SK-N-SH (cell line): Measurements from ENCODE around the gene SCN3A. TPM values are rescaled to one million over a fixed set of nuclear protein-coding genes. Genes with fewer than 3 reads are reported as not detected.

Experiments used
- CTCF ChIA-PET: fragments of 300-600, 350-600 bp; formaldehyde crosslinking; extraction: SDS; loops from one replicate; lab custom pipeline; 2021; lab: Yijun Ruan, JAX
- POLR2A ChIA-PET: fragments of 350-600 bp; sonication (Branson Sonifier 250); formaldehyde crosslinking; extraction: SDS; loops from one replicate; lab custom pipeline; 2020; ENCODE audit warnings: antibody characterized with exemption, inconsistent platforms; lab: Yijun Ruan, JAX
- DNase-seq: peaks from one replicate; pipeline ENCODE4 v3.0.0; 2012
- H2AFZ ChIP-seq: fragments of 200-600 bp; sonication (generic); 2 replicates; pipeline ENCODE4 v1.8.1; 2016; ENCODE audit warnings: antibody characterized with exemption, mild to moderate bottlenecking, low read depth
- H3F3A ChIP-seq: fragments of 200-600 bp; sonication (generic); replicated peaks from 2 replicates; pipeline ENCODE3; 2016; ENCODE audit warnings: antibody characterized with exemption, mild to moderate bottlenecking; ENCODE audit not compliant: insufficient read depth
- H3K27ac ChIP-seq, 2 experiments: fragments of 200-500 bp in 1 of 2; fragments of 200-600 bp in 1 of 2; sonication (Bioruptor generic) in 1 of 2; sonication (generic), shearing (Covaris generic) in 1 of 2; 2 replicates each; pipeline versions ENCODE4 v1.5.1 to v1.6.1; 2014 to 2016; ENCODE audit warnings: low read depth in 2 of 2, inconsistent platforms in 1 of 2, low read length in 1 of 2, mild to moderate bottlenecking in 1 of 2, mixed read lengths in 1 of 2
- H3K27me3 ChIP-seq: fragments of 200-600 bp; sonication (generic), shearing (Covaris generic); 2 replicates; pipeline ENCODE4 v1.6.1; 2016; ENCODE audit warnings: mixed run types; ENCODE audit not compliant: insufficient read depth
- H3K36me3 ChIP-seq, 2 experiments: fragments of 200-500 bp in 1 of 2; fragments of 200-600 bp in 1 of 2; sonication (Bioruptor generic) in 1 of 2; sonication (generic) in 1 of 2; replicated peaks in 1 of 2; 2 replicates each; pipeline versions ENCODE3 to v1.5.1; 2014 to 2016; ENCODE audit warnings: low read length in 1 of 2, mild to moderate bottlenecking in 1 of 2; ENCODE audit not compliant: insufficient read depth in 2 of 2, control insufficient read depth in 1 of 2
- H3K4me1 ChIP-seq, 2 experiments: fragments of 200-500 bp in 1 of 2; fragments of 200-600 bp in 1 of 2; sonication (Bioruptor generic) in 1 of 2; sonication (generic), shearing (Covaris generic) in 1 of 2; 2 replicates each; pipeline versions ENCODE4 v1.5.1 to v1.6.1; 2014 to 2016; ENCODE audit warnings: low read depth in 1 of 2, low read length in 1 of 2, mixed run types in 1 of 2; ENCODE audit not compliant: insufficient read depth in 2 of 2, control insufficient read depth in 1 of 2
- H3K4me2 ChIP-seq: fragments of 200-600 bp; sonication (generic), shearing (Covaris generic); 2 replicates; pipeline ENCODE4 v1.6.1; 2017; ENCODE audit warnings: mixed run types
- H3K4me3 ChIP-seq, 2 experiments: fragments of 200-500 bp in 1 of 2; fragments of 200-600 bp in 1 of 2; sonication (Bioruptor generic) in 1 of 2; sonication (generic), shearing (Covaris generic) in 1 of 2; 2 replicates each; pipeline versions ENCODE4 v1.5.1 to v1.8.1; 2014 to 2016; ENCODE audit warnings: low read depth in 2 of 2, inconsistent platforms in 1 of 2, low read length in 1 of 2, mild to moderate bottlenecking in 1 of 2, mixed read lengths in 1 of 2, moderate library complexity in 1 of 2
- H3K79me2 ChIP-seq: fragments of 200-600 bp; sonication (generic); 2 replicates; pipeline ENCODE4 v1.8.1; 2017; ENCODE audit warnings: mild to moderate bottlenecking; ENCODE audit not compliant: insufficient read depth
- H3K9ac ChIP-seq: fragments of 200-600 bp; sonication (generic); 2 replicates; pipeline ENCODE4 v1.6.1; 2017; ENCODE audit warnings: mixed run types
- H3K9me2 ChIP-seq: fragments of 200-600 bp; sonication (generic); 2 replicates; pipeline ENCODE4 v1.6.1; 2017; ENCODE audit warnings: mixed run types
- H3K9me3 ChIP-seq: fragments of 200-600 bp; sonication (generic); 2 replicates; pipeline ENCODE4 v1.6.1; 2017; ENCODE audit warnings: mixed run types, mild to moderate bottlenecking, moderate library complexity
- H4K20me1 ChIP-seq: fragments of 200-600 bp; sonication (generic); 2 replicates; pipeline ENCODE4 v1.6.1; 2017; ENCODE audit warnings: mild to moderate bottlenecking, mixed run types; ENCODE audit not compliant: insufficient read depth
- CHD2 ChIP-seq: fragments of 150-350 bp; IDR thresholded peaks from 2 replicates; pipeline ENCODE4 v1.6.1; 2018; ENCODE audit warnings: low read length; ENCODE audit not compliant: partially characterized antibody
- CTCF ChIP-seq: fragments of 200-600 bp; sonication (generic); IDR thresholded peaks from 2 replicates; pipeline ENCODE4 v1.6.1; 2017; ENCODE audit warnings: antibody characterized with exemption, mild to moderate bottlenecking, moderate library complexity
- ELF1 ChIP-seq: IDR thresholded peaks from 2 replicates; pipeline ENCODE4 v1.4.0; 2012
- FOSL2 ChIP-seq: IDR thresholded peaks from 2 replicates; pipeline ENCODE4 v1.4.0; 2012; ENCODE audit warnings: low read depth, mild to moderate bottlenecking, moderate library complexity, borderline replicate concordance
- GABPA ChIP-seq: IDR thresholded peaks from 2 replicates; pipeline ENCODE4 v1.4.0; 2012; ENCODE audit warnings: low read depth, mild to moderate bottlenecking
- IRF3 ChIP-seq: fragments of 150-350 bp; IDR thresholded peaks from 2 replicates; pipeline ENCODE4 v1.6.1; 2016; ENCODE audit warnings: mild to moderate bottlenecking, low read depth, low read length
- JUND ChIP-seq: IDR thresholded peaks from 2 replicates; pipeline ENCODE4 v1.4.0; 2012
- PBX3 ChIP-seq: IDR thresholded peaks from 2 replicates; pipeline ENCODE4; 2012
- POLR2AphosphoS5 ChIP-seq: IDR thresholded peaks from 2 replicates; pipeline ENCODE4 v1.6.1; 2012; ENCODE audit warnings: low read depth, low read length
- RXRA ChIP-seq: IDR thresholded peaks from 2 replicates; pipeline ENCODE4 v1.4.0; 2012; ENCODE audit warnings: low read depth, mild to moderate bottlenecking, borderline replicate concordance
- SIN3A ChIP-seq: IDR thresholded peaks from 2 replicates; pipeline ENCODE4 v1.6.1; 2012; ENCODE audit warnings: low read depth, mild to moderate bottlenecking, low read length, moderate library complexity, borderline replicate concordance
- TAF1 ChIP-seq: IDR thresholded peaks from 2 replicates; pipeline ENCODE4 v1.6.1; 2012; ENCODE audit warnings: low read depth, mild to moderate bottlenecking, low read length, moderate library complexity, borderline replicate concordance
- WGBS: methylation state at CpG from one replicate; pipeline ENCODE4 v1.1.6; 2017; ENCODE audit warnings: low lambda C conversion rate; 5-methylcytosine and 5-hydroxymethylcytosine counted together
- polyA plus RNA-seq, 3 experiments: library from polyadenylated mRNA; depleted of rRNA; stranded (reverse); fragments of >200 nt; gene quantifications; 2 replicates each; pipeline ENCODE4 v1.2.3, GENCODE V29; 2012

Gene SCN3A
- polyA plus RNA-seq, 1 of the 3 experiments (the other 2 are of a cell fraction), result 0.33 TPM

GRCh38 chr2:165163761-165164160 is 40.1 kb downstream of the SCN3A start:
- H3F3A ChIP-seq, result peaks cover 13% of the 10 kb centered on the region
- no peaks in the 10 kb centered on the region for H3K36me3 ChIP-seq
- TF ChIP-seq IRF3 (no peak), TAF1 (no peak), JUND (no peak), SIN3A (no peak), ELF1 (no peak), POLR2AphosphoS5 (no peak), CTCF (no peak)
- no peaks in the 10 kb centered on the region for H3K9me2 ChIP-seq
- H2AFZ ChIP-seq, result no peak overlapping the region
- H3K4me3 ChIP-seq, result no peak overlapping the region
- no peak for DNase-seq
- no peaks in the 10 kb centered on the region for H4K20me1 ChIP-seq
- H3K4me2 ChIP-seq, result no peak overlapping the region
- peaks cover 0 to 12% of the 10 kb centered on the region in 2 experiments; a peak in 1 of 4 replicates for H3K4me1 ChIP-seq
- H3K27ac ChIP-seq, result no peak overlapping the region
- H3K79me2 ChIP-seq, result no peaks in the 10 kb centered on the region
- H3K27me3 ChIP-seq, result no peaks in the 10 kb centered on the region
- H3K9ac ChIP-seq, result no peak overlapping the region
- no peaks in the 10 kb centered on the region for H3K9me3 ChIP-seq
- CTCF ChIA-PET, result no interaction called here
- WGBS, result 68% methylated on average over 2 of the region's 2 CpGs
- POLR2A ChIA-PET, result no interaction called here

GRCh38 chr2:165162466-165162865 is 41.4 kb downstream of the SCN3A start:
- H3K9me3 ChIP-seq, result no peaks in the 10 kb centered on the region
- no peak overlapping the region for H2AFZ ChIP-seq
- ChIA-PET POLR2A (no interaction called here), CTCF (no interaction called here)
- H3K4me1 ChIP-seq, result peaks cover 0 to 12% of the 10 kb centered on the region in 2 experiments; a peak in 1 of 4 replicates
- H3K27ac ChIP-seq, result no peak overlapping the region
- H3K27me3 ChIP-seq, result no peaks in the 10 kb centered on the region
- no peak for TF ChIP-seq CHD2
- no peak for TF ChIP-seq FOSL2
- no peak for TF ChIP-seq RXRA
- no peak for TF ChIP-seq PBX3
- TF ChIP-seq GABPA, result no peak
- TF ChIP-seq ELF1, result no peak
- no peaks in the 10 kb centered on the region for H3K9me2 ChIP-seq
- WGBS, result 83% methylated on average over 3 of the region's 3 CpGs
- peaks cover 13% of the 10 kb centered on the region for H3F3A ChIP-seq
- no peaks in the 10 kb centered on the region for H4K20me1 ChIP-seq
- H3K4me2 ChIP-seq, result no peak overlapping the region
- no peak overlapping the region for H3K4me3 ChIP-seq
- no peaks in the 10 kb centered on the region for H3K36me3 ChIP-seq
- no peaks in the 10 kb centered on the region for H3K79me2 ChIP-seq
- H3K9ac ChIP-seq, result no peak overlapping the region
- no peak for DNase-seq
